ENCODE measurements around the gene HOXC6. TPM values are rescaled to one million over a fixed set of nuclear protein-coding genes. Genes with fewer than 3 reads are reported as not detected.

The HOXC6 gene
- total and polyA plus RNA-seq, 12 donors, result 0.03 to 0.36 (median 0.18) TPM; not detected in 6

DNA sequence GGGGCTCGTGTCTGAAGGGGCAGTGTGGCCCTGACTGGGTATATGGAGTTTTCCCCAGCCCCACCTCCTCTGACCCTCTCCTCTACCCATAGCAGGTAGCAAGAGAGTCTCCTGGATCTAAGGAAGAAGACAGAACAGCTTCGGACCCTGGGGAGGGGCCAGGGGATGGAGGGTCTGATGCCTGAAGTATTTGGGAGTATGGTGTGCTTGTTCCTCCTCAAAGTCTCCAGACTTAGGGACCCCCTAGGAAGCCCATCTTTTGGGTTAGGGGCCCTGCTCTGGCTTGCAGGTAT, 20.0 kb upstream of the HOXC6 start:
- ATAC-seq (no peak), DNase-seq (no peak)
- no peak overlapping the region for H3K27ac ChIP-seq
- no peaks in the 10 kb centered on the region for H3K9me3 ChIP-seq
- no peaks in the 10 kb centered on the region for H3K36me3 ChIP-seq
- H3K27me3 ChIP-seq, result peaks cover 43 to 98% (median 97%) of the 10 kb centered on the region in 7 donors
- peaks cover 6 to 20% (median 16%) of the 10 kb centered on the region in 9 donors for H3K4me1 ChIP-seq
- TF ChIP-seq, protein P1, sequence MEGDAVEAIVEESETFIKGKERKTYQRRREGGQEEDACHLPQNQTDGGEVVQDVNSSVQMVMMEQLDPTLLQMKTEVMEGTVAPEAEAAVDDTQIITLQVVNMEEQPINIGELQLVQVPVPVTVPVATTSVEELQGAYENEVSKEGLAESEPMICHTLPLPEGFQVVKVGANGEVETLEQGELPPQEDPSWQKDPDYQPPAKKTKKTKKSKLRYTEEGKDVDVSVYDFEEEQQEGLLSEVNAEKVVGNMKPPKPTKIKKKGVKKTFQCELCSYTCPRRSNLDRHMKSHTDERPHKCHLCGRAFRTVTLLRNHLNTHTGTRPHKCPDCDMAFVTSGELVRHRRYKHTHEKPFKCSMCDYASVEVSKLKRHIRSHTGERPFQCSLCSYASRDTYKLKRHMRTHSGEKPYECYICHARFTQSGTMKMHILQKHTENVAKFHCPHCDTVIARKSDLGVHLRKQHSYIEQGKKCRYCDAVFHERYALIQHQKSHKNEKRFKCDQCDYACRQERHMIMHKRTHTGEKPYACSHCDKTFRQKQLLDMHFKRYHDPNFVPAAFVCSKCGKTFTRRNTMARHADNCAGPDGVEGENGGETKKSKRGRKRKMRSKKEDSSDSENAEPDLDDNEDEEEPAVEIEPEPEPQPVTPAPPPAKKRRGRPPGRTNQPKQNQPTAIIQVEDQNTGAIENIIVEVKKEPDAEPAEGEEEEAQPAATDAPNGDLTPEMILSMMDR (IDR thresholded peaks at IDR 0.05), result no peak
- intact Hi-C loops (cut with DNase I), result loop anchor here in 4 of 10 donors (5.0 to 10.0 kb wide), 3 partner anchors 194 to 367 kb away; no protein-coding TSS in a partner anchor
- WGBS, 2 donors, result 6 to 12% methylated on average over 2 of the region's 2 CpGs
- H3K4me3 ChIP-seq, result no peak overlapping the region

GRCh38 chr12:54009171-54010052, 18.8 kb upstream of the HOXC6 start:
- TF ChIP-seq, protein P1 (IDR thresholded peaks at IDR 0.05), result no peak
- no peak for DNase-seq
- Histone ChIP-seq H3K4me3 (peak overlapping the region in 4 of 10 donors; percentile 11 to 28 (median 20)), H3K27me3 (peaks cover 36 to 98% (median 96%) of the 10 kb centered on the region in 7 donors), H3K27ac (no peak overlapping the region), H3K9me3 (no peaks in the 10 kb centered on the region), H3K36me3 (no peaks in the 10 kb centered on the region), H3K4me1 (peaks cover 6 to 23% (median 17%) of the 10 kb centered on the region in 9 donors)
- intact Hi-C loops (cut with DNase I), result loop anchor here in 5 of 10 donors (5.0 to 10.0 kb wide), 4 partner anchors 193 to 365 kb away; no protein-coding TSS in a partner anchor
- ATAC-seq, result peak in 1 of 8 donors; percentile 16
- whole genome bisulfite sequencing, 2 donors, result 3% methylated on average over 47 to 51 of the region's 51 CpGs

DNA sequence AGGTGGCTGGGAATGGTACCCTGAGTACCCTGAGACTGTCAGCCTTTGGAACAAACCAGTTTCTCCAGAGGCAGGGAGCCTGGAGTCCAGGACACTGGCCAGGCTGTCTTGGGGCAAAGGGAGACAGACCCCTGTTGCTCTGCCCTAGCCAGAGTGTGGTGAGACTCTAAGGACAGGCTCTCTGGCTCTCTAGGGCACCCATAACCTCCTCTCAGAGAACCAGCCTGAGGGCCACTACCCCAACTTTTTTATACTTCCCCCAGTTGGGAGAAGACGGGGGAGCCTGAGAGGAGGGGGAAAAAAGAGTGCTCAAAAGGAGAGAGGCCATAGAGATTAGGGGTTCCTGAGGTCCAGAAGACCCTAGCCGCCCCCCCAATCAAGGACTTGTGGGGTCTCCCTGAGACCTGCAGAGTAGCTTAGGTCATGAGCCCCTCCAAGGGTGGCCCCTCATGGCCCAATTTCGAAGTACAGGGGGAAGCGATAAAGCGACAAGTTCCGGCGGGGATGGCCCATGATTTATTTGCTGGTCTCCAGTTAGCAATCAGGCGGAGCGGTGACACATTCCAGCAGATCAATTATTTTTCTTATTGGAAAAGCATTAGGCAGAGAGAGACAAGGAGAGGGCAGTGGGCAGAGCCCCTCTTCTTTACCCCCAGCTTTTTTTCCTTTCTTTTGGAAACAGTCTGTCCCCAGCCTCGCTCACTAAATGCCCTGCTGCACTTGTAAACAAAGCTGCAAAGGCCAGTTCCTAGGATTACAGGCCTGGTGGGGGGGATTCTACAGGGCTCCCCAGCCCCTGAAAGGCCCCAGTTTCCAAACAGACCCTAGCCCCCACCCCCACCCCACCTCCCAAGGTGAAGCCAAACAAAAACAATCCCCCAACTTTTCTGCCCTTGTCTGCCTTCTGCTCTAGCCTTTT, 17.9 kb upstream of the HOXC6 start:
- no peak for ATAC-seq
- 9 to 17% methylated on average over 10 of the region's 10 CpGs for WGBS, 2 donors
- TF ChIP-seq, protein P1 (IDR thresholded peaks at IDR 0.05), result no peak
- no peak overlapping the region for H3K4me3 ChIP-seq
- H3K9me3 ChIP-seq, result no peaks in the 10 kb centered on the region
- H3K27me3 ChIP-seq, result peaks cover 42 to 98% (median 96%) of the 10 kb centered on the region in 7 donors
- no peak overlapping the region for H3K27ac ChIP-seq
- no peak for DNase-seq
- H3K36me3 ChIP-seq, result no peaks in the 10 kb centered on the region
- H3K4me1 ChIP-seq, result peaks cover 6 to 26% (median 17%) of the 10 kb centered on the region in 9 donors
- intact Hi-C loops (cut with DNase I), result loop anchor here in 1 of 10 donors (10.0 kb wide), 1 partner anchor 344 kb away; no protein-coding TSS in a partner anchor
